Measurements from ENCODE around the gene SNX15.

GRCh38 chr11:65013130-65013887 is 13.9 kb upstream of the SNX15 start:
- TF ChIP-seq CTCF (IDR thresholded peaks at IDR 0.05), result peak in 2 of 3 experiments; percentile 42 to 85
- peak; percentile 35 to 92 for TF ChIP-seq POLR2AphosphoS5 (IDR thresholded peaks at IDR 0.05; ENCODE audit: insufficient read depth in 1 of 2, low read depth in 1 of 2)
- peak in 1 of 2 donors; percentile 22 for TF ChIP-seq POLR2A (IDR thresholded peaks at IDR 0.05)
